ENCODE data around the gene ANGPTL7.
"Not testable (repeated sequence)": the region's sequence is repeated elsewhere in the genome, so short reads cannot be mapped to it uniquely, and the experiment has no call there.

The ANGPTL7 gene

GRCh38 chr1:11175461-11175860 is 13.7 kb upstream of the ANGPTL7 start:
- H3K4me3 ChIP-seq (ENCODE audit: low read depth, low read length), result no peak overlapping the region
- CTCF ChIA-PET, result no interaction called here
- POLR2A ChIA-PET, result no interaction called here
- no peak for TF ChIP-seq CTCF (IDR thresholded peaks at IDR 0.05; ENCODE audit: insufficient read depth, low read length, missing control alignments)
- DNase-seq (ENCODE audit: low read depth, low spot score), result no peak

- no peak for TF ChIP-seq CTCF (IDR thresholded peaks at IDR 0.05; ENCODE audit: insufficient read depth, low read length, missing control alignments)
- POLR2A ChIA-PET, result no interaction called here
- no peak for DNase-seq (ENCODE audit: low read depth, low spot score)
- CTCF ChIA-PET, result interaction anchor here (0.8 to 1.3 kb wide), 2 partner anchors 24 to 139 kb away, joined by 3 to 6 read pairs; no protein-coding TSS in a partner anchor
- no peak overlapping the region for H3K4me3 ChIP-seq (ENCODE audit: low read depth, low read length)
Observed at GRCh38 chr1:11176081-11176706, 13.0 kb upstream of the ANGPTL7 start.

GRCh38 chr1:11178021-11179015 is 10.8 kb upstream of the ANGPTL7 start:
- ChIA-PET CTCF (interaction anchor here (0.9 to 2.6 kb wide), 4 partner anchors 9 to 141 kb away, joined by 3 to 15 read pairs (median 3); partner anchors contain the start of gene ANGPTL7), POLR2A (no interaction called here)
- no peak for DNase-seq (ENCODE audit: low read depth, low spot score)
- TF ChIP-seq CTCF (IDR thresholded peaks at IDR 0.05; ENCODE audit: insufficient read depth, low read length, missing control alignments), result no peak
- H3K4me3 ChIP-seq (ENCODE audit: low read depth, low read length), result no peak overlapping the region

DNA sequence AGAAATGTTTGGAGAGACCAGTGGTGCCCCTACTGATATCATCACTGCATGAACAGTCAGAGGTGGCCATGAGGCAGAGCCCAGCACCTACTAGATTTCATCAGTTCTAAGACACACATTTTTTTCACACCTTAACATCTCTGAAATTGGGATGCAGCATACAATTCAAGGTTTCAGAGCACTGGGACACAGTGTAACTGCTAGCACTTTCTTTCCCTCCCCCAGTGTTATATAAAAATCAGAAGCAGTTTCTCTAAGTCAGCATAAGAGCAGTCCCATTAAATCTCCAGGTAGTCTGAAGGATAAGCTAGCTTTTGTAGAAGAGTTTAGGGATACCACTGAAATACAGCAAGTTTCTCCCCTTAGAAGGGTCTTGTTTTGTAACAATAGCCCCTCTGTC is 10.0 kb upstream of the ANGPTL7 start:
- no peak for TF ChIP-seq CTCF (IDR thresholded peaks at IDR 0.05; ENCODE audit: insufficient read depth, low read length, missing control alignments)
- POLR2A ChIA-PET, result no interaction called here
- CTCF ChIA-PET, result interaction anchor here (1.0 to 2.6 kb wide), 3 partner anchors 10 to 141 kb away, joined by 3 to 15 read pairs (median 3); partner anchors contain the start of gene ANGPTL7
- no peak overlapping the region for H3K4me3 ChIP-seq (ENCODE audit: low read depth, low read length)
- DNase-seq (ENCODE audit: low read depth, low spot score), result no peak

DNA sequence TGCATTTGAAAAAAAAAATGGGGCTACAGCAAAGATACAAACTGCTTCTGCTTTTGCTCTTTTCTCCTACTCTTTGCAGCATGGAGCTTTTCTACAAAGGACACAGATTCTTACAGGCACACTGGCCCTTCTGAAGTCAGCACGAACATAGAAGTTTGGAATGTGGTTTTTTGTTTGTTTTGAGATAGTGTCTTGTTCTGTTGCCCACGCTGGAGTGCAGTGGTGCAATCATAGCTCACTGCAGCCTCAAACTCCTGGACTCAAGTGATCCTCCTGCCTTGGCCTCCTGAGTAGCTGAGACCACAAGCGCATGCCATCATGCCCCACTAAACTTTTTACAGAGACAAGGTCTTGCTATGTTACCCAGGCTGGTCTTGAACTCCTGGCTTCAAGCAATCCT is 9.4 kb upstream of the ANGPTL7 start:
- DNase-seq (ENCODE audit: low read depth, low spot score); POLR2A ChIA-PET; H3K4me3 ChIP-seq (ENCODE audit: low read depth, low read length): not testable (repeated sequence)
- CTCF ChIA-PET, result interaction anchor here (2.6 kb wide), 1 partner anchor 142 kb away, joined by 15 read pairs; no protein-coding TSS in a partner anchor

GRCh38 chr1:11180342-11180744 is 8.8 kb upstream of the ANGPTL7 start:
- DNase-seq (ENCODE audit: low read depth, low spot score), result no peak
- no peak for TF ChIP-seq CTCF (IDR thresholded peaks at IDR 0.05; ENCODE audit: insufficient read depth, low read length, missing control alignments)
- POLR2A ChIA-PET, result no interaction called here
- CTCF ChIA-PET, result interaction anchor here (1.0 to 2.6 kb wide), 5 partner anchors 9 to 462 kb away, joined by 3 to 12 read pairs (median 5); no protein-coding TSS in a partner anchor
- H3K4me3 ChIP-seq (ENCODE audit: low read depth, low read length), result no peak overlapping the region

Data from AG04449 (cell line).